ENCODE results near the gene CPA5.
A peak's percentile ranks its signal among the peaks of the same experiment; 100 is the strongest.

CPA5 gene

DNA sequence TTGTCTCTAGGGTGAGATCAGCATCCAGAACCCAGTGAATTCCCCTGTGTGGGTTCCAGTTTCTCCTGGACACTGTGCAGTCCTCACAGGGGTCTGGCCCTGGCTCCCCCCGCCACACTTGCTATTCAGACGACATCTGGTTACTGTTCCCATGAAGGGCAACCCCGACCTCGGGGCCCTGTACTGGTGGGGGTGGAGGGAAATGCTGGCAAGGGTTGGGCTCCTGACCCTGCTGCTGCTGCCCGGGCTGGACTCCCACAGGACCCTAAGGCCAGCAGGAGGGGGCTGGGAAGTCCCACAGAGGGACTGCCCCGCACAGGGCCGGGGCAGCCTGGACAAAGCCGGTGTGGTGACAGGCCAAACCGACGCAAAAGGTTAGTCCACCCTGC lies 34.9 kb downstream of the CPA5 start:
- no peak for DNase-seq

DNA sequence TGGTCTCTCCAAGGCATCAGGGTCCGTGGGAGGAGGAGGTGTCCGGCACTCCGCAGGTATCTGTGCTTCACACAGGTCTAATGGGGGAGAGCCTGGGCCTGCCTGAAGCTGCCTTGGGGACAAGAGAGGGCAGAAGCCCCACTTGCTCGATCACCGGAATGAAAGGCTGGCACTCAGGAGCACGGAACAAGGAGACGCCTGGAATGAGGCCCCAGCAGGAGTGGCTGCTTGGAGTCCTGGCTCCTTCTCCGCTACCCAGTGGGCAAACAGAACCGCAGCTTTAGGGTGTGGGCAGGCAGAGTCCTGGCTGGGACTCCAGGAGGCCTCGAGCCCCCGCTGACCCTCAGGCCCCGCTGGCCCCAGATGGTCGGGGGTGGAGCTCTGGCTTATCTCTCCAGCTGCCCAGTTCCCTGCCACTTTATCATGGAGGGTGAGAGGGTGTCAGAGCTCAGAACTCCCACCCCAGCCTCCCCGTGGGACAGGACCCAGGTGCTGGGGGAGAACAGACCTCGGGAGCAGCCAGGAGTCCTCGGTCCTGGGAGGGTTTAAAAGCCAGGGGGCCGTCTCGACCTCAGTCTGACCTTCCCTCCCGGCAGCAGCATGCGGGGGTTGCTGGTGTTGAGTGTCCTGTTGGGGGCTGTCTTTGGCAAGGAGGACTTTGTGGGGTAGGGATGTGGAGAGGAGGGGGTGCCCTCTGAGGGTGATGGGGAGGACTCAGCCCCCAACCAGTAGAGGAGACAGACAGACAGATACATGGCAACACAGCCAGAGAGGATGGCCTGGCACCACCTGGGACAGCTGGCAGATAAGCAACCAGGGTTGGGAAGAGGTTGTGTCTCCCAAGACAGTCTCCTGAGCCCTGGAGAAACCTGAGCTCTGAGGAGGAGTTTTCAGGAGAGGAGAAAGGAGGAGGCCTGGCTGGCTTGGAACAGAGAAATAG lies 35.6 kb downstream of the CPA5 start, which contains the start of gene CPA1:
Gene CPA1 (plus strand): TSS at position 574 of the 940 bp plus-strand sequence. CDS start 27 bp downstream, at position 601.
- DNase-seq: no peak

DNA sequence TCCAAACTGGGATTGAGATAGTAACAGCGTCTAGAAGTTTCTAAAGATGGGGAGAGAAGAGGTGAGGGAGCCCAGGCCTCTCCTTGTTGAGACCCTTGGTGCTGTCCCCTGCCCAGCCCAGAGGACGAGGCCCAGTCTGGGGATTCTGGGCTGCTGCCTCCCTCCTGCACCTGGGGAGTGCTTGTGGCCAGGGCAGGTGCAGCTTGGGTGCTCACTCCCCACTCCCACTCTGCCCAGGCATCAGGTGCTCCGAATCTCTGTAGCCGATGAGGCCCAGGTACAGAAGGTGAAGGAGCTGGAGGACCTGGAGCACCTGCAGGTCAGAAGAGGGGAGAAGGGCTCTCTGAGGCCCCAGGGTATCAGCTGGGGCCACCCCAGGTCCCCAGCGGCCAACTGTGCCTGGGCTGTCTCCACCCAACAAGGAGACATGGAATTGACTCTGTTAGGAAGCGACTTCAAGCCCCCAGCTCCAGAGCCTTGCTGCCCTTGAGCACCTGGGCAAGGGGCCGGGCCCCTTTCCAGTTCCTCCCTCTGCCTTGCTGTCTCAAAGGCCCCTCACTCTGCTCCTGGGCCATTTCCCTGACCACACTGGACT lies 36.3 kb downstream of the CPA5 start:
- no peak for DNase-seq

DNA sequence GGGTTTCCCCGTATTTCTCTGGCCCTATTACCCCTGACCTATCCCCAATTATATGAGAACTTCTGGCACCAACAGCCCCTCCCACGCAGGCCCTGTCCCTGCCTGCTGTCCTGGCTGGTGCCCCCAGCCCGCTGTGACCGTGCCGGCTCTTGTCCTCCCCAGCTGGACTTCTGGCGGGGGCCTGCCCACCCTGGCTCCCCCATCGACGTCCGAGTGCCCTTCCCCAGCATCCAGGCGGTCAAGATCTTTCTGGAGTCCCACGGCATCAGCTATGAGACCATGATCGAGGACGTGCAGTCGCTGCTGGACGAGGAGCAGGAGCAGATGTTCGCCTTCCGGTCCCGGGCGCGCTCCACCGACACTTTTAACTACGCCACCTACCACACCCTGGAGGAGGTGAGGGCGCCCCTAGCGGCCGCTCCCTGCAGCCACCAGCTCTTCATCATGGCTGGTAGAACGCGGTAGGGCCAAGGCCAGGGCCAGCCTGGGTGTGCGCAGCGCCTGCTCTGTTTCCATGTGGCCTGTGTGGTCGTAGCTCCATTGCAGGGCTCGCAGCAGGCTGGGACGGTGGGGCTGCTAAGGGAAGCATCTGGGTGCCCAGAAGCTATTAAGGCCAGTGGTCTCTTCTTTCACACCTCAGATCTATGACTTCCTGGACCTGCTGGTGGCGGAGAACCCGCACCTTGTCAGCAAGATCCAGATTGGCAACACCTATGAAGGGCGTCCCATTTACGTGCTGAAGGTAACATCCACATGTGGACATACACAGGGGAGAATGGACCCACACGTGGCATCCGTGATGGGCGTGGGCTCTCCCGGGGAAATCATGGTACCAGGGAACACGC lies 37.1 kb downstream of the CPA5 start:
- DNase-seq: no peak

DNA sequence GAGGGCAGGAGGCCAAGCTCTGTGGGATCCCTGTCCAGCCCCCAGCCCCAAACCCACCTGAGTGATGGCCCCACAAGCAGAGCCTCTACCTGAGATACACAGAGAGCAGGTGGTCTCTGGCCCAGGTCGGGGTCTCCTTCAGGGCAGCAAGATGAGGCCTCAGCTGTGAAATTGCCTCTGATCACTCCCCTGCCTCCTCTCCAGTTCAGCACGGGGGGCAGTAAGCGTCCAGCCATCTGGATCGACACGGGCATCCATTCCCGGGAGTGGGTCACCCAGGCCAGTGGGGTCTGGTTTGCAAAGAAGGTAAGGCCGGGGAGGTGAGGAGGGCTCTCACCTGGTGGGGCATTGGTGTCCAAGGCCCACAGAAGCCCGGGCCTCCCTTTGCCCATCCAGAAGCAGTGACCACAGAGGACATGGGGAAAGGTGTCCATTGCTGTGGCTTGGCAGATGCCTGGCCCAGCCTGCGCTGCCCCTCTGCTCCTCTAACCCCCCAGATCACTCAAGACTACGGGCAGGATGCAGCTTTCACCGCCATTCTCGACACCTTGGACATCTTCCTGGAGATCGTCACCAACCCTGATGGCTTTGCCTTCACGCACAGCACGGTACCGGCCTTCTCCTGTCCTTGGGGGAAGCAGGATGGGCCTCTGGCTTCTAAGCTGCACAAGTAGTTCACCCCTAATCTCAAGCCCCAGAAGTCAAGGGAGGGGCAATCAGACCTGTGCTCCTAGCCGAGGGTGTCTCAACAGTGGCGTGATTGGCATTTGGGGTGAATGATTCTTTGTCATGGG lies 38.8 kb downstream of the CPA5 start:
- DNase-seq: no peak

DNA sequence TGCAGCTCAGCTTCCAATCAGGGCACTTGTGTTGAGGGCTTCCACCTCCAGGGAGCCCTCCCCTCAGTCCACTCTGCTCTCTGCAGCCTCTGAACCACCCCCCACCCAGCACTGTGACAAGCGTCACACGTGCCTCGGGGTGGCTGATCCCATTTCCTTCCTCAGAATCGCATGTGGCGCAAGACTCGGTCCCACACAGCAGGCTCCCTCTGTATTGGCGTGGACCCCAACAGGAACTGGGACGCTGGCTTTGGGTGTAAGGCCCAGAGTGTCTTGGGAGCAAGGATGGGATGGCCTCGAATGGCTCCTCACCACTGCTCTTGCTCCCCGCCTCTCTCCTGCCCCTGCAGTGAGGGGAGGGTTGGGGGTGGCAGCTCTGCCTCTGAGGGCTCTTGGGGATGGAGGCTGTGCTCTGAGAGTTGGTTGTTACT lies 39.8 kb downstream of the CPA5 start:
- DNase-seq: no peak

DNA sequence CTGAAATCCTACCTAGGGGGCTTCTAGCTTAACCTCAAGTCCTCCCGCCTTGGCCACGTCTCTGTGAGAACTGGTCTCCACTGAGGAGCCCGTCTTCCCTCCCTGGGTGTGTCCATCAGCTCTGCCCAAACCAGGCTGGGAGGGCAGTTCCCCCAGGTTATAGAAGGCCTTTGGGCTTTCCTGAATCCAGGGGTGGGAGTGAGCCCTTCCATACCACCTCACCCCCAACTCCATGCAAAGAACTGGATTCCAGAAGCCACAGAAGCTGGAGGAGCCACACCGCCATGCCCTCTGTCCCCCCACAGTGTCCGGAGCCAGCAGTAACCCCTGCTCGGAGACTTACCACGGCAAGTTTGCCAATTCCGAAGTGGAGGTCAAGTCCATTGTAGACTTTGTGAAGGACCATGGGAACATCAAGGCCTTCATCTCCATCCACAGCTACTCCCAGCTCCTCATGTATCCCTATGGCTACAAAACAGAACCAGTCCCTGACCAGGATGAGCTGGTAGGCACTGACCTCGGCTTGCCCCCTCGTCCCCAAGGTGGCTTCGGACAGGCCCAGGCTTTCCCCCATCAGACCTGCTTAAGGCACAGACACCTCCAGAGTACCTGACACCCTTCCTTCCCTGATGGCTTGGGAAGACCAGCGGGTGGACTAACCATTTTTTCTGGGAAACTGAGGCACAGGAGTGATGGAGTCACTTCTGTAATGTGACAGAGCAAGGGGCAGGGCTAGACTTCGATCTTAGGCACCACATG lies 40.4 kb downstream of the CPA5 start:
- DNase-seq: no peak

DNA sequence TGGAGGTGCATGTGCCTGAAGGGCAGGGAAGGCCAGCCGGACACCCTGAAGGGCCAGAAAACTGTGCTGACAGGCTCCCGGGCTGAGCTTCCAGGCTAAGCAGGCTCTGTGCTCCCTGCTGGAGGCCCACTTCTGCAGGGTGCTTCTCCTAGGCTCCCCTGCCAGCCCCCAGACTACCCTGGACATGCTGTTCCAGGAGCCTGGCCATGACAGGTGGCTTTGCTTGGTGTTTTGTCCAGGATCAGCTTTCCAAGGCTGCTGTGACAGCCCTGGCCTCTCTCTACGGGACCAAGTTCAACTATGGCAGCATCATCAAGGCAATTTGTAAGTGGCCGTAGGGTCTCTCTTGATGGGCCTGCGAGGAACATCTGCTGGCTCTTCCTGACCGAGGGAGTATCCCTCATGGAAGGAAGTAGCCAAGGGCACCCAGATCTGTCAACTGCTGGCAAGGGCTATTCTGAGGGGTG lies 41.0 kb downstream of the CPA5 start:
- no peak for DNase-seq

DNA sequence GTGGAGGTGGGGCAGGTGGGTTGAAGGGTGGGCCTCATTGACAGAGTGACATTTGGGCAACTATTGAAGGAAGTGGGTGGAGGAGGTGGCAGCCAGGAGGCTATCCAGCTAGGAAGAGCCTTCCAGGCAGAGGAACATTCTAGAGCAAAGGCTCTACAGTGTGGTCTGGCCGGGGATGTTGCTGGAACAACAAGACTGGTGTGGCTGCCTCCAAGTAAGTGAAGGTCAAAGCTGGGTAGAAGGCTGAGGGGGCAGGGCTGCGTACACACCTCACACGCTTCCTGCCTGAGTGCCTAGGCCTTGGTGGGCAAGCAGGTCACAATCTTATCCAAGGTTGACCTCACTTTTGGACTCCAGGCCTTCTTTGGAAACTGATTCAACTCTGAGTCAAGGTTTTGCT lies 42.3 kb downstream of the CPA5 start:
- no peak for DNase-seq

DNA sequence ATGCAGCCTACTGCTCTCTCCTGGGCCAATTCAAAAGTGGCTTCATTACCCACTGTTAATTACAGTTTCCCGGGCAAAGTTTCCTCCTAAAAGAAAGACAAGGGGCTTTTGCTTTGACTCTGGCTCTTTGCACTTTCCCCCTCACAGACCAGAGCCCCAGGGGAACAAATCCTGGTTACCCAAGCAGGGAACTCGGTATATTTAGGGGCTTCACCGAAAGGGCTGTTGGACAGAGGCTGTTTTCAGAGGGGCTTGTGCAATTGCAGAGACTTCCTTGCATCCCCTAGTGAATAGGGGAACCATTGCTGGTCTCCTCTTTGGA lies 42.7 kb downstream of the CPA5 start:
- no peak for DNase-seq

DNA sequence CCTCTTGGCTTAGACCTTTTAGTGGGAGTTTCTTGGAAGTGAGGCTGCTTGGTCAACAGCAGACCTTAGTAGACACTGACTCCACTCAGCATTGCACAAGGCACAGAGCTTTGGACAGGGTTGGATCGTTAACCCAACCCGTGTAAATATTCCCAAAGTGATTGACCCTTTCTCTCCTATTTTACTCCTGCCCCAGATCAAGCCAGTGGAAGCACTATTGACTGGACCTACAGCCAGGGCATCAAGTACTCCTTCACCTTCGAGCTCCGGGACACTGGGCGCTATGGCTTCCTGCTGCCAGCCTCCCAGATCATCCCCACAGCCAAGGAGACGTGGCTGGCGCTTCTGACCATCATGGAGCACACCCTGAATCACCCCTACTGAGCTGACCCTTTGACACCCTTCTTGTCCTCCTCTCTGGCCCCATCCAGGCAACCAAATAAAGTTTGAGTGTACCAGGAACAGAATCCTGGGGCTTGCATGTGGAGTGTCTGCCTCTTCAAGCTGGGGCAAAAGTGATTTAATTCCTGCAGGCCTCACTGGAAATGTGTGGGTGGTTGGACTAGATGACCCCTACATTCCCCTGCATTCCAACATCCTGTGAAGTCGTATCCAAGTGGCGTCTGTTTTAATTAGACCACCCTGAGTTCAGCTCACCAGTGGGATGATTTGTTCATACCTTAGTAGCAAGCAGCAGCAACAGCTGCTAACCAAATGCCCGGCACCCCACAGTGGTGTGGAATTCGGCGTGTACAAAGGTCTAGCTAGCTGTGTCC lies 43.2 kb downstream of the CPA5 start:
- no peak for DNase-seq

DNA sequence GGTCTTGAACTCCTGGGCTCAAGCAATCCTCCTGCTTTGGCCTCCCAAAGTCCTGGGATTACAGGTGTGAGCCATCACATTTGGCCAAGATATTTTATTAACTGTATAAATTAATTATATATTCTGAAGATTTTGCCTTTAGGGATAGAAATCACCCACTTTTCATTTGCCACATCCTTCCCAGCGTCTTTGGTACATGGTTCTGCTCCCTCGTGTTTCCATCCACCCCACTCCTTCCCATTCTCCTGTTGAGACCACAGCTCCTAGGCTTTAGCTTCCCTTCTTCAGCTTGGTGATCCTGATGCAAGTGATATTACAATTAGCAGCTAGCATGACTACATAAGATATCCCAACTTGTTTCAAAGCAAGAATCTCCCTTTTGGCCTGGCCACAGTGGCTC lies 44.1 kb downstream of the CPA5 start:
- no peak for DNase-seq

DNA sequence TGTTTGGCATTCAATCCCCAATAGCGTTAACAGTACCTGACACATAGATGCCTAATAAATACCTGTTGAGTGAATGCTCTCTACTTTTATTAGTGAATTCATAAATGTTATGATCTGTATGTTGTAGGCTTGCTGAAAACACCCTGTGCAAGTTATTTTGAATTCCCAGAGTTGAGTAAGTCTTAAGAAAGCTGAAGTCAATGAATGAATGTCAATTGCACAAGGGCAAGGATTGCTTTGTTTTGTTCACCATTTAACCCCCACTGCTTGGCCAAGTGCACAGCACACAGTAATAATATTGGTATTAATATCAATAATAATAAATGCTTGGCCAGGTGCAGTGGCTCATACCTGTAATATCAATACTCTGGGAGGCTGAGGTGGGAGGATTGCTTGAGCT lies 45.9 kb downstream of the CPA5 start:
- no peak for DNase-seq

DNA sequence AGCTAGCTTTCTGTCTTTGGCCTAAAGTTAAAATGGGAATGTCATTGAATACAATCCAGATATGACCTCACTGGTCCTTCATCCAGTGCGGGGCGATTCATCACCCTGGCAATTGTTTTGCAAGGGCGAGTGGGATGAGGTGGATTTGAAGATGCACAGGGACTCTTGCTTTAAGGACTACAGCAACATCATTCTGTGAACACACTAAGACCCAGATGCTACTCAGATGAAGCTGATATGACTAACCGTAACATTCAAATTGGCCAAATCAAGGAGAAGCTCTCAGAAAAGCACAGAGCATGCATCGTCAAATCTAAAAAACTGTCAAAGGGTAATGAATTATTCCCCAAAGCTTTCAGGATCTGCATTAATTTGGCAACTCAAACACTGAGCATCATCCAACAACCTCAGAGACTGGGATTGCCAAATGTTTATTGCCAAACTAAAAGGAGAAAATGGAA lies 48.5 kb downstream of the CPA5 start:
- no peak for DNase-seq

DNA sequence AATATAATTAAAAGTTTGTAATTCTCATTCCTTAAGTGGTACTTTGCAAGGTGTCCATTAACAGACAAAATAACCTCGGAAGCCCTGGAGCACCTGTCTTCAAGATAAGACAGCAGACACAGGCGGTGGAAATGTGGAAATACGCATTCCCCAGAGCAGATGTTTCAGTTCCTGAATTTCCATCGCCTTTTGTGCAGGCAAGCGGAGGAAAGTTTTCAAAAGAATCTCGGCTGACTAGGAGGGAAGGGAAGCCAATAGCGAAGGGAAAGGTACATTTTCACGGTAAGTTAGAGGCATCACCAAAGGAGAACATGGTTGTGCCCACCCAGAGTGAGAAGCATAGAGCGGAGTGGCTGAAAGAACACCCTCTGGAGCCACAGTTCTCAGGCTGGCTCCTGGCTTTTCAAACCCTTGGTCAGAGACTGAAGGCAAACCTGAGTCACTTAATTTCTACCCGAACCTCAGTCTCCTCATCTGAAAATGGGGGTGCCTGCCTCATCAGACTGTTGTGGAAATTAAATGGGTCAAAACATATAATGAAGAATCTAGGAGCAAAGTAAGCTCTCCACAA lies 49.3 kb downstream of the CPA5 start:
- DNase-seq: no peak

DNA sequence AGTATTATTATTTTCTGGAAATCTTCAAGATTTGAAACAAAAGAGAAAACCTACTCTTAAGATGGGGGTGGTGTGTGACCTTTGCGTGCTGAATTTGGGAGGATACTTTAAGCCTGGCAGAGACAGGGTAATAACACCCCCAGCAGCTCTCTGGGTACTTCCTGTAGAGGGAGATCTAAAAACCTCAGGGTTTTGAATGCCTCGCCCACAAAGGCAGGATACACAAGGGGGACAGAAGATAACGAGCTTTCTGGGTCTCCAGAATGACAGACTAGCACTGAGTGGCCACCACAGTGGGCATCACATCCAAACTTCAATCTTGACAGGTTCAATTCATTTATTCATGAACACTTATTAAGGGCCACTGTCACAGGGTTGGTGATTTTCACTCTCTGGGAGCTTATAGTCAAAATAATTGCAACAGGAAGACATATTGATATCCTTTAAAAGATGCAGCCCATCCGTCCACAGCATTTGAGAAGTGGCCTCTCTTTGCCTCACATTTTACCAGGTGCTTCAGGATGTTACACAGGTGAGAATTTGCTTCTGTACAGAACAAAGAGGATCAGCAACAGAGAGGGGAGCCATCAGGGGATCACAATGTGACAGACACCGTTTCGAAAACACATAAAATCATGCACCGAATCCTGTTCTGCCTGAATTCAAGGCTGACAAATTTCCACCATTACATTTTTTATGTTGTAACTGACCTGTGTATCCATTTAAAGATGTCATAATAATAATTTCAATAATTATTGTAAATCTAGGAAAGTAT lies 50.0 kb downstream of the CPA5 start:
- DNase-seq: peak; percentile 60

DNA sequence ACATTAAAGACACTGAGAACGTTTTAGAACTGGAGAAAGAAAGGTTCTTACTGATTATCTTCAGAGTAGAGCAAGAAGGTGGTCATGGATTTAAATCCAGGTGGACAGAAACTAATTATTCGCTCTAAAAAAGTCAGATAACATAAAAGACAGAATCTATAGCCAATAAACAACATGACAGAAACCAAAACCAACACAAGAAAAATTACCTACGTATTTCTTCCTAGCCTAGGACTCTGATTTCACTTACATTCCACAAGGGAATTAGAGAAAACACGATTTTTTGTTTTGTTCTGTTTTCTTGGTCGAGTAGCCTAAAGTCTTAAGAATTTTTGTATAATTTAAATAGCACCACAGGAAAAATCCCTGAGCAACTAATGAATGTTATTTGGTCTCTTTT lies 50.8 kb downstream of the CPA5 start:
- no peak for DNase-seq

DNA sequence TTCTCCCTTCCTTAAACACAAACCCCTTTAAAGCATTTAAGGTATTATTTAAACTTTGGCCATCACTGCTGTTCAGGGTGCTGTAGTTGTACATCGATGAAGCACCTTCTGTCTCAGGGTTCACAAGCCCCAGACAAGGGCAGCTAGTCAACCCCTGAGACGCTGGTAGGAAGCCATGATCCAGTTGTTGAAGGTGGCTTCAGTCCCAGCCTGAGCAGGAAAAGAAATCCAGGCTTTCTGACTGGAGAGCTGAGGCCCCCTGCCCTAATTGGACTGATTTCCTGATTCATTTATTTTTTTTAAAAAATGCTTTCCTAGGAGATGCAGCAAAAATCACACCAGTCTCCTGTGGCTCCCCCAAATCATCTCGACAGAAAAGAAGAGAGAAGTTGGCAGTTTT lies 51.5 kb downstream of the CPA5 start:
- no peak for DNase-seq

DNA sequence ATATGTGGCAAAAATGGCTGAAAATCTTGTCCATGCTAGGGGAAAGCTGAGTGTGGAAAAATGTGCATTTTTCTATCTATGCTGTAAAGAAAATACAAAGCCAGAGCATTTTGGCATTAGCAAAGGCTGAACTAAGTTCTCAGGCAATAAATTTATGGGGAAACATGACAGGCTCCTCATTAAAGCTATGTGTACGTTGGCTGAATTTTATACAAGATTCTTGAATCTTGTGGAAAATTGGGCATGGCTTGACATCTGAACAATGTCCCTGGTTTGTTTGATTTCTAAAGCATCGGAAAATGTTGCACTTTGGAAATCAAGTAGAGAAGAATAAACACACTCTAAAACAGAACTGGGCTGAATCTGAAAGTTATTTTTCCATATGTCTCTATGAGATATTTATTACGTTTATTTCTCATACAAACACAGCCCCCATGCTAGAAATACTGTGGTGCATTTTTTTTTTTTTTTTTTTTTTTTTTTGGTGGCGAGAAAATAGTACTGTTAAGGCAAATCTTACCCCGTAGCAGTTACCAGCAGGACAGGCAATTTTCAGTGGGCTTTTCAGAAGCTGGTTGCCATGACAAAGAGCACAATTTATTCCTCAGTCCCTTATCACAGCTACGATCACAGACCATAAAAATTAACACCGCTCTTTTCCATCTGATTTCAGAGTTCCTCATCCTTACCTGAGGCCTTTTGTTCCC lies 52.6 kb downstream of the CPA5 start:
- no peak for DNase-seq

All from CD4-positive, alpha-beta T cell treated with Interleukin-6 for 4 hours (primary cell).